ENCODE data around the gene PKP4.

The PKP4 gene

GRCh38 chr2:158577141-158577540 lies 120.4 kb downstream of the PKP4 start:
- TF ChIP-seq, protein P1, sequence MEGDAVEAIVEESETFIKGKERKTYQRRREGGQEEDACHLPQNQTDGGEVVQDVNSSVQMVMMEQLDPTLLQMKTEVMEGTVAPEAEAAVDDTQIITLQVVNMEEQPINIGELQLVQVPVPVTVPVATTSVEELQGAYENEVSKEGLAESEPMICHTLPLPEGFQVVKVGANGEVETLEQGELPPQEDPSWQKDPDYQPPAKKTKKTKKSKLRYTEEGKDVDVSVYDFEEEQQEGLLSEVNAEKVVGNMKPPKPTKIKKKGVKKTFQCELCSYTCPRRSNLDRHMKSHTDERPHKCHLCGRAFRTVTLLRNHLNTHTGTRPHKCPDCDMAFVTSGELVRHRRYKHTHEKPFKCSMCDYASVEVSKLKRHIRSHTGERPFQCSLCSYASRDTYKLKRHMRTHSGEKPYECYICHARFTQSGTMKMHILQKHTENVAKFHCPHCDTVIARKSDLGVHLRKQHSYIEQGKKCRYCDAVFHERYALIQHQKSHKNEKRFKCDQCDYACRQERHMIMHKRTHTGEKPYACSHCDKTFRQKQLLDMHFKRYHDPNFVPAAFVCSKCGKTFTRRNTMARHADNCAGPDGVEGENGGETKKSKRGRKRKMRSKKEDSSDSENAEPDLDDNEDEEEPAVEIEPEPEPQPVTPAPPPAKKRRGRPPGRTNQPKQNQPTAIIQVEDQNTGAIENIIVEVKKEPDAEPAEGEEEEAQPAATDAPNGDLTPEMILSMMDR (IDR thresholded peaks at IDR 0.05), result no peak

DNA sequence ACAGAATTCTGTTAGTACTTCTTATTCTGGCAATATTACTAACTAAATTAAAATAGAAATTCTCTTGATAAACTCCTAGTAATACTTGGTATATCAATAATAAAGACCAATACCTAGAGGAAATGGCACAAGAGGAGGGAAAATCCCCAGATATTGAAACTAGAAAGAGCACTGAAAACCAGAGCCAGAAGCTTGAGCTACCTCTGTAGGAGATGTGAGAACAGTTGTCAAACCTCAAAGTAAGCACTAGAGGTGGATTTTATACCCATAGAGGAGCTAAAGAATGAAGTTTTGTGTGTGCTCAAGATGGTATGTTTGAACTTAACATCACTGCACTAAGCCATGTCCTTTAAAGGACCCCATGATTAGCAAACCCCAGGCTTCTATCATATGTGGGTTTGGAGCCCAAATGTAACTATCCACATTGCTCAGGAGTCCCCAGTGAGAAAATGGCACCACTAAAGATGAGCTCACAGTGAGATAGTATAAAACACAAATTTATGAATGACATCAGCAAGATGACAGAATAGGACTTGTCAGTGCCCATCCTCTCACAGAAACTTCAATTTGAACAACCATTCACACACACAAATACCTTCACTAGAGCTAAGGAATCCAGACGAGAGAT lies 122.1 kb downstream of the PKP4 start:
- TF ChIP-seq, protein P1 (IDR thresholded peaks at IDR 0.05), result no peak

DNA sequence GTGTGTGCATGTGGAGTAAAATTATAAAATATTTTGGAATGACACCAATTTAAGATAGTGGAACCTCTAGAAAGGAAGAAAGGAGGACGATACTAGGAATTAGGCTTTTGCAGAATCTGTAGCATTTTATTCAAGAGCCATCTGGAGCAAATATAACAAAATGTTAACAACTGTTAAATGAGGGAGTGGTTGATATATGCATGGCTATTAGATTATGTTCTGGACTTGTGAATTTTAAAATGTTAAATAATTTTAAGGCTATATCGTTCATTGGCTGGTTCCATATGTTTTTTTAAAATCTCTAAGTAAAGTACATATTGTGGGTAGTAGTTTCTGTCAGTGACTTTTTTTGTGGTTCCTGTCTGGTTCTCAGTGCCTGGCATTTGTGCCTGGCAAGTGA lies 123.2 kb downstream of the PKP4 start:
- TF ChIP-seq, protein P1 (IDR thresholded peaks at IDR 0.05), result no peak

GRCh38 chr2:158580760-158581159 lies 124.0 kb downstream of the PKP4 start:
- TF ChIP-seq, protein P1 (IDR thresholded peaks at IDR 0.05), result no peak

GRCh38 chr2:158582670-158583069 lies 125.9 kb downstream of the PKP4 start:
- TF ChIP-seq, protein P1 (IDR thresholded peaks at IDR 0.05), result no peak

- TF ChIP-seq, protein P1 (IDR thresholded peaks at IDR 0.05), result no peak
Measured at GRCh38 chr2:158583923-158584322, 127.2 kb downstream of the PKP4 start.

- TF ChIP-seq, protein P1 (IDR thresholded peaks at IDR 0.05), result no peak
Measured at GRCh38 chr2:158586491-158586890, 129.7 kb downstream of the PKP4 start.

GRCh38 chr2:158589303-158589702 lies 132.6 kb downstream of the PKP4 start:
- TF ChIP-seq, protein P1 (IDR thresholded peaks at IDR 0.05), result no peak

Measured in LNCAP (cell line).